GM13976 (cell line): ENCODE results near the gene PAFAH2.

Source experiments
- DNase-seq: peaks from one replicate; pipeline ENCODE4 v3.0.0; 2012; ENCODE audit warnings: low spot score
- CTCF ChIP-seq: IDR thresholded peaks from 2 replicates; pipeline ENCODE4 v1.5.1; 2012; ENCODE audit warnings: borderline replicate concordance, mild to moderate bottlenecking; ENCODE audit not compliant: insufficient read depth; ENCODE audit errors: extremely low read depth, missing control alignments, control extremely low read depth
- in situ Hi-C: fragments of 300-500 bp; cut with MboI; formaldehyde crosslinking; loops from one replicate; pipeline ENCODE4 v1.12.0; 2022; ENCODE audit warnings: low sequenced_read_pairs, mixed read lengths, inconsistent platforms; ENCODE audit not compliant: unreplicated experiment

Gene PAFAH2

GRCh38 chr1:25997828-25998761 is at the start of gene PAFAH2:
Gene PAFAH2, minus strand, starts transcription at chr1:25998063. Its CDS starts 7,247 bp downstream, at chr1:25990816.
- peak; percentile 93 for DNase-seq
- TF ChIP-seq CTCF: peak; percentile 98
- in situ Hi-C loops: loop anchor here (5.0 kb wide), 1 partner anchor 101 kb away; no protein-coding TSS in a partner anchor

- TF ChIP-seq CTCF: no peak
- no peak for DNase-seq
Measured at GRCh38 chr1:26047278-26047874, 49.5 kb upstream of the PAFAH2 start.

GRCh38 chr1:26046246-26047095 is 48.6 kb upstream of the PAFAH2 start:
- in situ Hi-C loops: no loop called here
- DNase-seq: no peak
- no peak for TF ChIP-seq CTCF

More at GRCh38 chr1:26047278-26047874, 49.5 kb upstream of the PAFAH2 start:
- in situ Hi-C loops: no loop called here

GRCh38 chr1:26045722-26046245 is 47.9 kb upstream of the PAFAH2 start, which contains the start of gene SLC30A2:
Gene SLC30A2, minus strand, starts transcription at chr1:26046118. Its CDS starts 222 bp downstream, at chr1:26045896.
- DNase-seq: no peak
- in situ Hi-C loops: no loop called here

GRCh38 chr1:26044971-26045721 is 47.3 kb upstream of the PAFAH2 start:
- no peak for TF ChIP-seq CTCF
- in situ Hi-C loops: no loop called here

More at GRCh38 chr1:26045722-26046245, 47.9 kb upstream of the PAFAH2 start, which contains the start of gene SLC30A2:
- no peak for TF ChIP-seq CTCF

More at GRCh38 chr1:26044971-26045721, 47.3 kb upstream of the PAFAH2 start:
- DNase-seq: no peak
